Thoracic aorta (tissue), 2 donors: ENCODE data around the gene TNFRSF18. TPM values are rescaled to one million over a fixed set of nuclear protein-coding genes. Genes with fewer than 3 reads are reported as not detected.

Experiments
- ATAC-seq: fragments of 150-250 bp; one replicate; pipeline ENCODE4 v1.8.0; 2017; ENCODE audit warnings: low read depth; ENCODE audit not compliant: insufficient number of reproducible peaks, low FRiP score
- DNase-seq: peaks from one replicate; pipeline ENCODE4 v3.0.0-alpha.2; 2020; ENCODE audit warnings: low spot score
- H3K27ac ChIP-seq, 2 donors: fragments of 200-600 bp; sonication (generic); 1 replicate in 1 of 2; 2 replicates in 1 of 2; pipeline ENCODE4 v1.5.1; 2016; ENCODE audit warnings: mild to moderate bottlenecking in 2 of 2, moderate library complexity in 2 of 2
- H3K27me3 ChIP-seq: fragments of 200-600 bp; sonication (generic); replicated peaks from 2 replicates; pipeline ENCODE4 v1.6.0; 2016; ENCODE audit warnings: mild to moderate bottlenecking; ENCODE audit not compliant: insufficient read depth
- H3K36me3 ChIP-seq: fragments of 200-600 bp; sonication (generic); one replicate; pipeline ENCODE4 v1.5.1; 2016
- H3K4me1 ChIP-seq, 2 donors: fragments of 200-600 bp; sonication (generic); 1 replicate in 1 of 2; 2 replicates in 1 of 2; pipeline versions ENCODE4 v1.5.1 to v1.6.0; 2016; ENCODE audit warnings: low read depth in 2 of 2, mild to moderate bottlenecking in 1 of 2; ENCODE audit not compliant: control insufficient read depth in 1 of 2
- H3K4me3 ChIP-seq: fragments of 200-600 bp; sonication (generic); 2 replicates; pipeline ENCODE4 v1.5.1; 2016; ENCODE audit warnings: mild to moderate bottlenecking
- H3K9me3 ChIP-seq: fragments of 200-600 bp; sonication (generic); 2 replicates; pipeline ENCODE4 v1.5.1; 2016
- total RNA-seq, 2 donors: library from RNA; depleted of rRNA; stranded (reverse); fragments of >200 nt; gene quantifications; one replicate each; pipeline versions ENCODE4 v1.1.0 to v1.2.3, GENCODE V29; 2016
- TF ChIP-seq, protein P1 (sequence below): fragments of 200-600 bp; sonication (generic); IDR thresholded peaks from one replicate; pipeline ENCODE4 v1.5.1; 2019; ENCODE audit warnings: antibody characterized with exemption

Gene TNFRSF18
- total RNA-seq, 2 donors from 2014 or later, result 1.3 TPM; not detected in 1

DNA sequence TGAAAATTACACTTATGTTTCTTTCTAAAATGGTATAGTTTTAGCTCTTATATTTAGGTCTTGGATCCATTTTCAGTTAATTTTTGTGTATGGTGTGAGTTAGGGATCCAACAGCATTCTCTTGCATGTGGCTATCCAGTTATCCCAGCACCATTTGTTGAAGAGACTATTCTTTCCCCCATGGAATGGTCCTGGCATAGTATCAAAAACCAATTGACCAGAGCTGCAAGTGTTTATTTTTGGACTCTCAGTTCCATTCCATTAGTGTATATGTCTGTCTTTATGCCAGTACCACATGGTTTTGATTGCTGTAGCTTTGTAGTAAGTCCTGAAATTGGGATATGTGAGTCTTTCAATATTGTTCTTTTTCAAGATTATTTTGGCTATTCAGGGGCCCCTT, 18.5 kb downstream of the TNFRSF18 start:
- ATAC-seq (no peak), DNase-seq (no peak)
- Histone ChIP-seq H3K4me3 (no peak overlapping the region), H3K36me3 (no peaks in the 10 kb centered on the region), H3K27me3 (no peaks in the 10 kb centered on the region), H3K9me3 (no peaks in the 10 kb centered on the region), H3K4me1 (no peaks in the 10 kb centered on the region), H3K27ac (no peak overlapping the region)
- TF ChIP-seq, protein P1, sequence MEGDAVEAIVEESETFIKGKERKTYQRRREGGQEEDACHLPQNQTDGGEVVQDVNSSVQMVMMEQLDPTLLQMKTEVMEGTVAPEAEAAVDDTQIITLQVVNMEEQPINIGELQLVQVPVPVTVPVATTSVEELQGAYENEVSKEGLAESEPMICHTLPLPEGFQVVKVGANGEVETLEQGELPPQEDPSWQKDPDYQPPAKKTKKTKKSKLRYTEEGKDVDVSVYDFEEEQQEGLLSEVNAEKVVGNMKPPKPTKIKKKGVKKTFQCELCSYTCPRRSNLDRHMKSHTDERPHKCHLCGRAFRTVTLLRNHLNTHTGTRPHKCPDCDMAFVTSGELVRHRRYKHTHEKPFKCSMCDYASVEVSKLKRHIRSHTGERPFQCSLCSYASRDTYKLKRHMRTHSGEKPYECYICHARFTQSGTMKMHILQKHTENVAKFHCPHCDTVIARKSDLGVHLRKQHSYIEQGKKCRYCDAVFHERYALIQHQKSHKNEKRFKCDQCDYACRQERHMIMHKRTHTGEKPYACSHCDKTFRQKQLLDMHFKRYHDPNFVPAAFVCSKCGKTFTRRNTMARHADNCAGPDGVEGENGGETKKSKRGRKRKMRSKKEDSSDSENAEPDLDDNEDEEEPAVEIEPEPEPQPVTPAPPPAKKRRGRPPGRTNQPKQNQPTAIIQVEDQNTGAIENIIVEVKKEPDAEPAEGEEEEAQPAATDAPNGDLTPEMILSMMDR, result no peak

DNA sequence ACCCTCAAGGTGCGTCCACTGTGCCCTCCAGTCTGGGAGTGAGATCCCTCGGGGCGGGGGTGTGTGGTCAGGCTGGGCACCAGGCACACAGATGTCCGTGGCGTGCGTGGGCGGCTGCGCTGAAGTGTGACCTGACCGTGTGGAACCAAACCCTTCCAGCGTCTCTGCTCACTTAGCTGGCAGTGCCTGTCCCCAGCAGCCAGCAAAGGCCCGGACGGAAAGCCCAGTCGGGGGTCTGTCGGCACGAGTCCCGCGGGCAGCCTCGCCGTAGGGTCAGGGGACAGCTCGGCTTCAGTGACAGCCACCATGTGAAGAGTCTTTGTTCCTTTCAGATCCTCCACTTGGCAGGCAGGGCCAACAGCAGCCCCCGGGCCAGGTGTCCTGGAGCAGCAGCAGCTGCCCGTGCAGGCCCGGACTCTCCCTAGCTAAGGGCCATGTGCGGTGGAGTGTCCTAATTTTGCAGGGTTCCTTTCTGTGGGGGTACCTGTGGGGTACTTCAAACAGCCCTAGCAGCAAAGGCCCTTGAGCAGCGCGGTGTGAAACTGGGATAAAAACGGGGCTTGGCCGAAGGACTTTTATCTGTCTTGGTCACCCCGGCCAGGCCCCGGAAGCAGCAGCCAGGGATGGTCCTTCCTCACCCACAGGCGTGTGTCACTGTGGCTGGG, 21.2 kb downstream of the TNFRSF18 start:
- Histone ChIP-seq H3K4me1 (no peaks in the 10 kb centered on the region), H3K27me3 (no peaks in the 10 kb centered on the region), H3K36me3 (no peaks in the 10 kb centered on the region), H3K27ac (no peak overlapping the region), H3K9me3 (no peaks in the 10 kb centered on the region), H3K4me3 (no peak overlapping the region)
- DNase-seq (no peak), ATAC-seq (no peak)
- TF ChIP-seq, protein P1, result no peak

DNA sequence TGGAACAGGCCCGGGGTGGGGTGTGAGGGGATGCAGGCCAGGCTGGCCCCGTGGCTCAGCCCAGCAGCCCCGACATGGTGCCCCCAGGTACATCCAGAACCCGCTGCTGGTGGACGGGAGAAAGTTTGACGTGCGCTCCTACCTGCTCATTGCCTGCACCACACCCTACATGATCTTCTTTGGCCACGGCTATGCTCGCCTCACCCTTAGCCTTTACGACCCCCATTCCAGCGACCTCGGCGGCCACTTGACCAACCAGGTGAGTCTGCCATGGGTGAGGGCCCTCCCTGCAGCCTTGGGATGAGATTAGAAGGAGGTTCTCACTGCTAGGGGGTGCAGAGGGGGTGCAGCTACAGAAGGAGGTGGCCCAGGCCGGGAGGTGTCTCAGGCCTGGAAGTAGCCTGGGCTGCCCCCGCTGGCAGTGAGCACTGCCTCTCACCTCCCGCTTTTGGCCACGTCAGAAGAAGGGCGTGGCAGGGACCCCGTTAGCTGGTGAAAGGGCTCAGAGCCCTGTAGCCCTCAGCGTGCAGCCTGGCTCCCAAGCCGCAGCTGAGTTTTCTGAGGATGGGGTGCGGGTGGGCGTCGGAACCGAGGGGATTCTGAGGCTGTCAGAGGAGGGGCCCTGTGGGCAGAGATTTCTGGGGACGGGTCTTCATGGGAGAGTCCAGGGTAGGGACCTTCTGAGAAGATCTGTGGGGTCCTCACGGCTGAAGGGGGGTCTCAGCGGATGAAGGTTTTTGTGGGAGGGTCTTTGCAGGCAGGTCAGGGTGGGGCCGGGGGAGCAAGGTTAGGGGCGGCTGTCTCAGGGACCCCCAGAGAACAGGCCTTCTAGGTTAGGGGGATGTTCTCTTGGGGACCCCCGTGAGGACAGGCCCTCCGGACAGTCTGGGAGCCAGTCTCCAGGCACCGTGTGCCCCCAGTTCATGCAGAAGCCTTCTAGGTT, 22.3 kb downstream of the TNFRSF18 start:
- DNase-seq (no peak), ATAC-seq (no peak)
- TF ChIP-seq, protein P1, result no peak
- H3K4me3 ChIP-seq, result no peak overlapping the region
- no peaks in the 10 kb centered on the region for H3K9me3 ChIP-seq
- H3K27ac ChIP-seq, result no peak overlapping the region
- H3K27me3 ChIP-seq, result no peaks in the 10 kb centered on the region
- H3K4me1 ChIP-seq, result no peaks in the 10 kb centered on the region
- H3K36me3 ChIP-seq, result no peaks in the 10 kb centered on the region

DNA sequence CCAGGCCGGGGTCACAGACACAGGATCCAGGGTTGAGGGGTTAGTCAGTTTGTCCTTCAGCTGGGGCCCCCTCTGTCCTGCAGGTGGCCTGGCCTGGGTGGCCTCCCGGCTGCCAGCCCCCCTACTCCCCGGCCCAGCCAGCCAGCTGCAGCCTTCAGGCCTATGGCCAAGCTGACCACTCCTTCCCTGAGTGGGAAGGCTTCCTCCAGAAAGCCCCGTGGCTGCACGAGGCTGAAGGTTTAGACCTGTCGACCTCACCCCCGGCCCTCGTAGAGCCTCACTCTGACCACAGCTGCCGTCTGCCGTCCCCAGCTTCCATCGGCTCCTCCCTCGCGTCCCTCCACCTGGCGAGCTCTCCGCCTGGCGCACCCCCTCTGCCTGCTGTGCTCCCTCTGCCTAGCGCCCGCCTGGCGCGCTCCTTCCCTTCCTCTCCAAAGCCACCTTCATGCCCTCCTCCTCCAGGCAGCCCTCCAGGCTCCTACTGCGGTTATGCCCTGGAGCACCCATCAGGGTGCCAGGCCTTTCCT, 23.1 kb downstream of the TNFRSF18 start:
- no peaks in the 10 kb centered on the region for H3K4me1 ChIP-seq
- no peak overlapping the region for H3K27ac ChIP-seq
- DNase-seq (no peak), ATAC-seq (no peak)
- no peaks in the 10 kb centered on the region for H3K27me3 ChIP-seq
- no peaks in the 10 kb centered on the region for H3K36me3 ChIP-seq
- H3K4me3 ChIP-seq, result no peak overlapping the region
- TF ChIP-seq, protein P1, result no peak
- no peaks in the 10 kb centered on the region for H3K9me3 ChIP-seq
